Mesothelial cell of epicardium (in vitro differentiated cells): ENCODE measurements around the gene COL4A4. TPM values are rescaled to one million over a fixed set of nuclear protein-coding genes. Genes with fewer than 3 reads are reported as not detected.

Experiments used
- DNase-seq, 2 experiments: peaks; one replicate each; pipeline ENCODE4 v3.0.0; 2021; ENCODE audit warnings: low spot score in 2 of 2; ENCODE audit not compliant: unreplicated experiment in 2 of 2
- H3K27ac Mint-ChIP-seq: 2 replicates; pipeline ENCODE4 v1.8.0; 2021; ENCODE audit warnings: mixed read lengths
- H3K27me3 Mint-ChIP-seq: 2 replicates; pipeline ENCODE4 v1.8.0; 2021; ENCODE audit warnings: low read depth, mixed read lengths
- H3K36me3 Mint-ChIP-seq: 2 replicates; pipeline ENCODE4 v1.8.0; 2021; ENCODE audit warnings: mixed read lengths
- H3K4me1 Mint-ChIP-seq: 2 replicates; pipeline ENCODE4 v1.8.0; 2021; ENCODE audit warnings: mixed read lengths
- H3K4me3 Mint-ChIP-seq: 2 replicates; pipeline ENCODE4 v1.8.0; 2021; ENCODE audit warnings: mild to moderate bottlenecking, moderate library complexity, mixed read lengths
- H3K9me3 Mint-ChIP-seq: 2 replicates; pipeline ENCODE4 v1.8.0; 2021; ENCODE audit warnings: mixed read lengths
- CTCF ChIP-seq: fragments of 200-600 bp; sonication (generic); IDR thresholded peaks from one replicate; pipeline ENCODE4 v1.5.0; 2021; ENCODE audit warnings: antibody characterized with exemption; ENCODE audit not compliant: unreplicated experiment
- total RNA-seq: library from RNA; stranded (reverse); gene quantifications from 3 replicates; pipeline ENCODE4 v1.2.1, GENCODE V29; 2021

COL4A4 gene
- total RNA-seq, 1 donor from 2014 or later, result 0.11 TPM

- Mint-ChIP-seq H3K9me3 (no peaks in the 10 kb centered on the region), H3K27me3 (no peaks in the 10 kb centered on the region), H3K4me3 (no peak overlapping the region), H3K27ac (no peak overlapping the region), H3K4me1 (peaks cover 2% of the 10 kb centered on the region), H3K36me3 (no peaks in the 10 kb centered on the region)
- TF ChIP-seq CTCF, result no peak
- no peak for DNase-seq
Observed at GRCh38 chr2:227186751-227187150, 22.7 kb upstream of the COL4A4 start.

GRCh38 chr2:227185615-227186232 lies 21.7 kb upstream of the COL4A4 start:
- peaks cover 2% of the 10 kb centered on the region for H3K4me1 Mint-ChIP-seq
- no peaks in the 10 kb centered on the region for H3K36me3 Mint-ChIP-seq
- no peak overlapping the region for H3K27ac Mint-ChIP-seq
- H3K4me3 Mint-ChIP-seq, result no peak overlapping the region
- H3K27me3 Mint-ChIP-seq, result no peaks in the 10 kb centered on the region
- DNase-seq, result no peak
- H3K9me3 Mint-ChIP-seq, result no peaks in the 10 kb centered on the region
- TF ChIP-seq CTCF, result no peak

GRCh38 chr2:227183657-227184367 lies 19.8 kb upstream of the COL4A4 start:
- Mint-ChIP-seq H3K27ac (no peak overlapping the region), H3K4me1 (peaks cover 2% of the 10 kb centered on the region), H3K36me3 (no peaks in the 10 kb centered on the region), H3K4me3 (no peak overlapping the region), H3K9me3 (no peaks in the 10 kb centered on the region), H3K27me3 (no peaks in the 10 kb centered on the region)
- TF ChIP-seq CTCF, result no peak
- no peak for DNase-seq

- H3K27me3 Mint-ChIP-seq, result no peaks in the 10 kb centered on the region
- TF ChIP-seq CTCF, result no peak
- no peaks in the 10 kb centered on the region for H3K4me1 Mint-ChIP-seq
- no peak overlapping the region for H3K27ac Mint-ChIP-seq
- no peaks in the 10 kb centered on the region for H3K9me3 Mint-ChIP-seq
- H3K36me3 Mint-ChIP-seq, result no peaks in the 10 kb centered on the region
- no peak for DNase-seq
- no peak overlapping the region for H3K4me3 Mint-ChIP-seq
Observed at GRCh38 chr2:227182765-227183164, 18.8 kb upstream of the COL4A4 start.

GRCh38 chr2:227180770-227181169 lies 16.8 kb upstream of the COL4A4 start:
- H3K27ac Mint-ChIP-seq, result no peak overlapping the region
- no peak for TF ChIP-seq CTCF

More at GRCh38 chr2:227180770-227181169, 16.8 kb upstream of the COL4A4 start:
- H3K36me3 Mint-ChIP-seq, result no peaks in the 10 kb centered on the region
- no peaks in the 10 kb centered on the region for H3K9me3 Mint-ChIP-seq
- H3K4me3 Mint-ChIP-seq, result no peak overlapping the region
- no peaks in the 10 kb centered on the region for H3K27me3 Mint-ChIP-seq
- DNase-seq, result no peak
- H3K4me1 Mint-ChIP-seq, result no peaks in the 10 kb centered on the region
